HepG2 (cell line): Measurements from ENCODE around the gene RFFL. TPM values are rescaled to one million over a fixed set of nuclear protein-coding genes. Genes with fewer than 3 reads are reported as not detected.

Experiments
- CBX5 ChIP-seq: sonication (generic); formaldehyde crosslinking; IDR thresholded peaks from 2 replicates; pipeline ENCODE4 v1.4.0; 2020; ENCODE audit warnings: missing genetic modification reagents, borderline replicate concordance
- CENPX ChIP-seq: sonication (generic); formaldehyde crosslinking; IDR thresholded peaks from 2 replicates; pipeline ENCODE4 v1.9.0; 2021; ENCODE audit warnings: mild to moderate bottlenecking, missing genetic modification reagents, moderate library complexity
- FOXK1 ChIP-seq: sonication (generic); formaldehyde crosslinking; IDR thresholded peaks from 2 replicates; pipeline ENCODE4 v1.4.0; 2020; ENCODE audit warnings: low read depth, missing genetic modification reagents, borderline replicate concordance
- GPN1 ChIP-seq: sonication (generic); formaldehyde crosslinking; IDR thresholded peaks from 2 replicates; pipeline ENCODE4 v1.5.1; 2020; ENCODE audit warnings: missing genetic modification reagents, borderline replicate concordance
- HDAC1 ChIP-seq: sonication (generic); formaldehyde crosslinking; IDR thresholded peaks from 2 replicates; pipeline ENCODE4 v1.5.1; 2020; ENCODE audit warnings: mild to moderate bottlenecking, missing genetic modification reagents
- HMGA1 ChIP-seq: sonication (generic); formaldehyde crosslinking; conservative IDR thresholded peaks from 2 replicates; pipeline ENCODE4 v1.4.0; 2020; ENCODE audit warnings: missing genetic modification reagents
- HNF1A ChIP-seq, 2 experiments: sonication (generic) in 1 of 2; formaldehyde crosslinking in 1 of 2; IDR thresholded peaks; 2 replicates each; pipeline versions ENCODE4 v1.4.0 to v1.6.1; 2016 to 2020; ENCODE audit warnings: borderline replicate concordance in 1 of 2, low read depth in 1 of 2, mild to moderate bottlenecking in 1 of 2, missing genetic modification reagents in 1 of 2
- HNRNPLL ChIP-seq: fragments of 200-400 bp; formaldehyde crosslinking; IDR thresholded peaks from 2 replicates; pipeline ENCODE4 v1.6.1; 2017; ENCODE audit warnings: mild to moderate bottlenecking, low read depth, low read length; ENCODE audit not compliant: poor library complexity, severe bottlenecking
- JARID2 ChIP-seq: sonication (generic); formaldehyde crosslinking; IDR thresholded peaks from 2 replicates; pipeline ENCODE4 v1.8.1; 2023; ENCODE audit warnings: missing genetic modification reagents, inconsistent platforms; ENCODE audit not compliant: insufficient replicate concordance
- MAF1 ChIP-seq: sonication (generic); formaldehyde crosslinking; IDR thresholded peaks from 2 replicates; pipeline ENCODE4 v1.5.0; 2020; ENCODE audit warnings: missing genetic modification reagents, borderline replicate concordance
- MIER2 ChIP-seq: IDR thresholded peaks from 2 replicates; pipeline ENCODE4 v1.6.1; 2016; ENCODE audit warnings: missing biosample characterization, missing genetic modification reagents
- RAD21 ChIP-seq: fragments of 450-650 bp; formaldehyde crosslinking; IDR thresholded peaks from 2 replicates; pipeline ENCODE4 v1.5.0; 2020; ENCODE audit warnings: mild to moderate bottlenecking
- SETDB1 ChIP-seq: sonication (generic); formaldehyde crosslinking; IDR thresholded peaks from 2 replicates; pipeline ENCODE4 v1.5.1; 2020; ENCODE audit warnings: missing genetic modification reagents, mild to moderate bottlenecking, borderline replicate concordance
- XRCC5 ChIP-seq: fragments of 200-400 bp; formaldehyde crosslinking; optimal IDR thresholded peaks from 2 replicates; pipeline ENCODE3; 2017; ENCODE audit warnings: mild to moderate bottlenecking, low read length
- YEATS4 ChIP-seq: sonication (generic); formaldehyde crosslinking; IDR thresholded peaks from 2 replicates; pipeline ENCODE4 v1.4.0; 2020; ENCODE audit warnings: missing genetic modification reagents, borderline replicate concordance
- ZBTB10 ChIP-seq: sonication (generic); formaldehyde crosslinking; IDR thresholded peaks from 2 replicates; pipeline ENCODE4 v1.4.0; 2020; ENCODE audit warnings: missing genetic modification reagents, borderline replicate concordance
- ZBTB42 ChIP-seq: sonication (generic); formaldehyde crosslinking; IDR thresholded peaks from 2 replicates; pipeline ENCODE4 v1.5.0; 2020; ENCODE audit warnings: mild to moderate bottlenecking, missing genetic modification reagents
- ZFP90 ChIP-seq: sonication (generic); formaldehyde crosslinking; IDR thresholded peaks from 2 replicates; pipeline ENCODE4 v1.8.0; 2022; ENCODE audit warnings: missing genetic modification reagents, mild to moderate bottlenecking, inconsistent platforms, borderline replicate concordance
- ZNF331 ChIP-seq: sonication (generic); formaldehyde crosslinking; IDR thresholded peaks from 2 replicates; pipeline ENCODE4 v1.4.0; 2020; ENCODE audit warnings: missing genetic modification reagents
- ZNF335 ChIP-seq: sonication (generic); formaldehyde crosslinking; IDR thresholded peaks from 2 replicates; pipeline ENCODE4 v1.4.0; 2020; ENCODE audit warnings: missing genetic modification reagents
- ZNF460 ChIP-seq: sonication (generic); formaldehyde crosslinking; IDR thresholded peaks from 2 replicates; pipeline ENCODE4 v1.5.1; 2020; ENCODE audit warnings: missing genetic modification reagents, mild to moderate bottlenecking, borderline replicate concordance
- ZNF558 ChIP-seq: sonication (generic); formaldehyde crosslinking; IDR thresholded peaks from 2 replicates; pipeline ENCODE4 v1.9.0; 2022; ENCODE audit warnings: mild to moderate bottlenecking, missing genetic modification reagents, borderline replicate concordance
- ZNF576 ChIP-seq: sonication (generic); formaldehyde crosslinking; IDR thresholded peaks from 2 replicates; pipeline ENCODE4 v1.4.0; 2020; ENCODE audit warnings: mild to moderate bottlenecking, missing genetic modification reagents
- polyA plus RNA-seq, 8 experiments: library from polyadenylated mRNA; depleted of rRNA in 3 of 8; stranded (reverse) in 7 of 8; unstranded in 1 of 8; fragments of >200 nt; fragmentation: Illumina TruSeq in 4 of 8; extraction: Trizol in 4 of 8; gene quantifications; 2 replicates each; pipeline versions ENCODE4 v1.2.1 to v1.2.3, GENCODE V29; 2011 to 2016; ENCODE audit warnings: low read depth in 4 of 8, missing spikeins in 1 of 8, mixed read lengths in 1 of 8; ENCODE audit not compliant: insufficient read depth in 1 of 8
- total RNA-seq, 5 experiments: library from RNA; depleted of rRNA; stranded (reverse); fragments of >200 nt; fragmentation: Illumina TruSeq; extraction: Trizol; gene quantifications; 2 replicates each; pipeline ENCODE4 v1.2.3, GENCODE V29; 2016; ENCODE audit warnings: low read depth in 1 of 5

RFFL gene
- total and polyA plus RNA-seq, 2 of the 13 experiments (the other 11 are each of a cell fraction or from before 2014, with no cell fraction given): 24.3 to 48.6 TPM

GRCh38 chr17:35051579-35052240, 11.8 kb downstream of the RFFL start (continued):
- TF ChIP-seq HNF1A (IDR thresholded peaks at IDR 0.05; ENCODE audit: low read depth) (0 out of 2 replicates have a peak, but pooled peaks have one; percentile 15), HNF1A (CRISPR knock-in tag; IDR thresholded peaks at IDR 0.05; ENCODE audit: borderline replicate concordance) (no peak), ZNF335 (CRISPR knock-in tag) (no peak), FOXK1 (CRISPR knock-in tag) (peak; percentile 32; the same call in 1 of the 2 replicates), HMGA1 (CRISPR knock-in tag) (no peak), HNRNPLL (no peak), MIER2 (CRISPR knock-in tag) (no peak), MAF1 (no peak), CBX5 (CRISPR knock-in tag) (no peak), ZNF558 (no peak), JARID2 (CRISPR knock-in tag) (no peak), GPN1 (CRISPR knock-in tag) (no peak), ZBTB10 (CRISPR knock-in tag) (no peak), ZFP90 (no peak), XRCC5 (no peak), CENPX (no peak), YEATS4 (CRISPR knock-in tag) (peak; percentile 38; the same call in 1 of the 2 replicates), ZNF576 (CRISPR knock-in tag) (no peak), HDAC1 (CRISPR knock-in tag) (peak; percentile 37; the same call in 1 of the 2 replicates), ZNF331 (CRISPR knock-in tag) (peak; percentile 27; the same call in 1 of the 2 replicates), SETDB1 (no peak), ZBTB42 (no peak), ZNF460 (CRISPR knock-in tag) (no peak), RAD21 (CRISPR knock-in tag) (no peak)
